HepG2 (cell line): Measurements from ENCODE around the gene USP30. TPM values are rescaled to one million over a fixed set of nuclear protein-coding genes. Genes with fewer than 3 reads are reported as not detected.

ENCODE experiments used
- ADNP ChIP-seq: sonication (generic); formaldehyde crosslinking; IDR thresholded peaks from 2 replicates; pipeline ENCODE4 v1.4.0; 2020; ENCODE audit warnings: missing genetic modification reagents
- ATF5 ChIP-seq: sonication (generic); formaldehyde crosslinking; IDR thresholded peaks from 2 replicates; pipeline ENCODE4 v1.4.0; 2020; ENCODE audit warnings: mild to moderate bottlenecking, low read depth, missing genetic modification reagents
- BHLHE40 ChIP-seq: IDR thresholded peaks from 2 replicates; pipeline ENCODE4 v1.6.1; 2011; ENCODE audit warnings: low read length, improper control_type of control experiment
- CEBPZ ChIP-seq: IDR thresholded peaks from 2 replicates; pipeline ENCODE4 v1.6.1; 2012; ENCODE audit warnings: low read length, improper control_type of control experiment
- DMTF1 ChIP-seq: sonication (generic); formaldehyde crosslinking; IDR thresholded peaks from 2 replicates; pipeline ENCODE4 v1.4.0; 2020; ENCODE audit warnings: mild to moderate bottlenecking, missing genetic modification reagents
- HDAC2 ChIP-seq: sonication (generic); formaldehyde crosslinking; IDR thresholded peaks from 2 replicates; pipeline ENCODE4 v1.4.0; 2020; ENCODE audit warnings: missing genetic modification reagents
- RARA ChIP-seq: IDR thresholded peaks from 2 replicates; pipeline ENCODE4 v1.6.1; 2016; ENCODE audit warnings: missing genetic modification reagents, missing compliant biosample characterization
- TIGD3 ChIP-seq: sonication (generic); formaldehyde crosslinking; IDR thresholded peaks from 2 replicates; pipeline ENCODE4 v1.5.1; 2020; ENCODE audit warnings: mild to moderate bottlenecking, missing genetic modification reagents, borderline replicate concordance
- TRIM22 ChIP-seq: fragments of 450-650 bp; IDR thresholded peaks from 2 replicates; pipeline ENCODE4 v1.6.1; 2017
- UBTF ChIP-seq: sonication (generic); formaldehyde crosslinking; IDR thresholded peaks from 2 replicates; pipeline ENCODE4 v1.4.0; 2020; ENCODE audit warnings: mild to moderate bottlenecking, missing genetic modification reagents
- ZC3H4 ChIP-seq: sonication (generic); formaldehyde crosslinking; IDR thresholded peaks from 2 replicates; pipeline ENCODE4 v1.4.0; 2020; ENCODE audit warnings: missing genetic modification reagents, borderline replicate concordance
- ZIK1 ChIP-seq: sonication (generic); formaldehyde crosslinking; IDR thresholded peaks from 2 replicates; pipeline ENCODE4 v1.5.0; 2020; ENCODE audit warnings: mild to moderate bottlenecking, low read depth, missing genetic modification reagents, borderline replicate concordance
- ZNF546 ChIP-seq: sonication (generic); formaldehyde crosslinking; conservative IDR thresholded peaks from 2 replicates; pipeline ENCODE4 v1.8.1; 2023; ENCODE audit warnings: mild to moderate bottlenecking, missing genetic modification reagents
- ZNF557 ChIP-seq: sonication (generic); formaldehyde crosslinking; IDR thresholded peaks from 2 replicates; pipeline ENCODE4 v1.4.0; 2020; ENCODE audit warnings: missing genetic modification reagents
- ZNF674 ChIP-seq: sonication (generic); formaldehyde crosslinking; IDR thresholded peaks from 2 replicates; pipeline ENCODE4 v1.5.0; 2020; ENCODE audit warnings: low read depth, mild to moderate bottlenecking, missing genetic modification reagents
- ZNF768 ChIP-seq: sonication (generic); formaldehyde crosslinking; IDR thresholded peaks from 2 replicates; pipeline ENCODE4 v1.4.0; 2020; ENCODE audit warnings: missing genetic modification reagents
- polyA plus RNA-seq, 8 experiments: library from polyadenylated mRNA; depleted of rRNA in 3 of 8; stranded (reverse) in 7 of 8; unstranded in 1 of 8; fragments of >200 nt; fragmentation: Illumina TruSeq in 4 of 8; extraction: Trizol in 4 of 8; gene quantifications; 2 replicates each; pipeline versions ENCODE4 v1.2.1 to v1.2.3, GENCODE V29; 2011 to 2016; ENCODE audit warnings: low read depth in 4 of 8, missing spikeins in 1 of 8, mixed read lengths in 1 of 8; ENCODE audit not compliant: insufficient read depth in 1 of 8
- total RNA-seq, 5 experiments: library from RNA; depleted of rRNA; stranded (reverse); fragments of >200 nt; fragmentation: Illumina TruSeq; extraction: Trizol; gene quantifications; 2 replicates each; pipeline ENCODE4 v1.2.3, GENCODE V29; 2016; ENCODE audit warnings: low read depth in 1 of 5

USP30 gene
- total and polyA plus RNA-seq, 2 of the 13 experiments (the other 11 are each of a cell fraction or from before 2014, with no cell fraction given) = 11.2 to 20.8 TPM

GRCh38 chr12:109093022-109093918 lies 40.9 kb downstream of the USP30 start, which contains the start of gene ALKBH2 (continued):
- TF ChIP-seq ZC3H4 (CRISPR knock-in tag) (no peak; the same call in 1 of the 2 replicates), DMTF1 (CRISPR knock-in tag) (0 out of 2 replicates have a peak, but pooled peaks have one; percentile 75), ATF5 (no peak), BHLHE40 (0 out of 2 replicates have a peak, but pooled peaks have one; percentile 10), ZNF674 (CRISPR knock-in tag) (no peak), RARA (CRISPR knock-in tag) (peak; percentile 73), TRIM22 (no peak), UBTF (CRISPR knock-in tag) (peak; percentile 65), ADNP (no peak), CEBPZ (no peak), TIGD3 (CRISPR knock-in tag) (0 out of 2 replicates have a peak, but pooled peaks have one; percentile 45), ZNF768 (peak; percentile 99), ZNF546 (CRISPR knock-in tag) (peak; percentile 95), ZIK1 (CRISPR knock-in tag) (peak; percentile 94), HDAC2 (CRISPR knock-in tag) (peak; percentile 94), ZNF557 (CRISPR knock-in tag) (no peak)
